ENCODE data around the gene IRF2BP2. TPM values are rescaled to one million over a fixed set of nuclear protein-coding genes. Genes with fewer than 3 reads are reported as not detected.

Gene IRF2BP2
- total RNA-seq, 1 experiment from 2014 or later, result 78.8 TPM

DNA sequence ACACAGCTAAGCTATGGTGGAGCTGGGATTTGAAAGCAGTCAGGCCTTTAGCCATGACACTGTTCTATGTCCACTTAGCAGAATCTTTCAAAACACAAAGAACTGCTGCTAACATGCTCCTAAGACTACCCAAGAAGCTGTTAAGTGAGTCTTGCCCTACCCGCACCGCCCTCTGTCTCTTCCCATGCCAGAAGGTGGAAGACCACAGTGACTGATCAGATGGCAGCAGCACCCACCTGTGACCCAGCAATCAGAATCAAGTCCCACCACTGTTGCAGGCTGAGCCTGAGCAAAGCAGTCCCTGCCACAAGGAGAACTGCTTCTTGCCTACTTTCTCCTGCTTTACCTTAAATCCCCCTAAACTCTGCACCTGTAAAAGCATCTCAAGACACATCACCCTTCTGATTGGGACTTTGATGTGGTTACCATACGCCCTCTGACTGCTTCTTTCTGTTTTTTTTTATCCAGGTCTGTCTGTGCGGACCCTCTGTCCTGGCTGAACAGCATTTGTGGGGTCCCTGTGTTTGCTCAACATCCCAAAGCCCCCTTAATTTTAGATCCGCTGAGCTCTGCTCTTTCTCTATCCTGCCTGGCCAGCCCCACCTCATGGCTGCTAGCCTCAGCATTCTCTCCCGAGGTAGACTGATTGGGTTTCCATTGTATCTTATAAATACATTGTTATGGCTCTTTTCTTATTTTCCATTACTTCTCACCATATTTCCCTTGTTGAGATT lies 16.0 kb downstream of the IRF2BP2 start:
- intact Hi-C loops (cut with micrococcal nuclease), result no loop called here
- Histone ChIP-seq H3K27ac (ENCODE audit: low read length) (no peak overlapping the region), H3K4me2 (ENCODE audit: low read length) (no peak overlapping the region), H2AFZ (ENCODE audit: low read length) (no peak overlapping the region), H3K79me2 (ENCODE audit: low read length) (no peaks in the 10 kb centered on the region), H3K36me3 (ENCODE audit: low read depth, low read length) (no peaks in the 10 kb centered on the region), H3F3A (ENCODE audit: low read length, unreplicated experiment) (no peaks in the 10 kb centered on the region), H3K9ac (ENCODE audit: low read length) (no peak overlapping the region), H3K9me3 (ENCODE audit: low read length) (no peaks in the 10 kb centered on the region), H3K9me2 (replicated peaks; ENCODE audit: low read length) (no peaks in the 10 kb centered on the region), H3K4me1 (ENCODE audit: insufficient read depth, low read length) (peaks cover 6% of the 10 kb centered on the region), H3K27me3 (ENCODE audit: low read length) (no peaks in the 10 kb centered on the region), H4K20me1 (ENCODE audit: low read length) (no peaks in the 10 kb centered on the region), H3K4me3 (ENCODE audit: low read length) (no peak overlapping the region)
- ChIA-PET POLR2A (ENCODE audit: unreplicated experiment) (no interaction called here), CTCF (no interaction called here)
- no TSS peak for BruUV-seq (replicated peaks)
- no peak for DNase-seq
- ATAC-seq, result no peak
- TF ChIP-seq EZH2 (IDR thresholded peaks at IDR 0.05; ENCODE audit: low read length, unreplicated experiment), result no peak
- TF ChIP-seq, protein P1, sequence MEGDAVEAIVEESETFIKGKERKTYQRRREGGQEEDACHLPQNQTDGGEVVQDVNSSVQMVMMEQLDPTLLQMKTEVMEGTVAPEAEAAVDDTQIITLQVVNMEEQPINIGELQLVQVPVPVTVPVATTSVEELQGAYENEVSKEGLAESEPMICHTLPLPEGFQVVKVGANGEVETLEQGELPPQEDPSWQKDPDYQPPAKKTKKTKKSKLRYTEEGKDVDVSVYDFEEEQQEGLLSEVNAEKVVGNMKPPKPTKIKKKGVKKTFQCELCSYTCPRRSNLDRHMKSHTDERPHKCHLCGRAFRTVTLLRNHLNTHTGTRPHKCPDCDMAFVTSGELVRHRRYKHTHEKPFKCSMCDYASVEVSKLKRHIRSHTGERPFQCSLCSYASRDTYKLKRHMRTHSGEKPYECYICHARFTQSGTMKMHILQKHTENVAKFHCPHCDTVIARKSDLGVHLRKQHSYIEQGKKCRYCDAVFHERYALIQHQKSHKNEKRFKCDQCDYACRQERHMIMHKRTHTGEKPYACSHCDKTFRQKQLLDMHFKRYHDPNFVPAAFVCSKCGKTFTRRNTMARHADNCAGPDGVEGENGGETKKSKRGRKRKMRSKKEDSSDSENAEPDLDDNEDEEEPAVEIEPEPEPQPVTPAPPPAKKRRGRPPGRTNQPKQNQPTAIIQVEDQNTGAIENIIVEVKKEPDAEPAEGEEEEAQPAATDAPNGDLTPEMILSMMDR (conservative IDR thresholded peaks at IDR 0.05; ENCODE audit: low read depth, low read length), result no peak
- TF ChIP-seq EZH2phosphoT487 (IDR thresholded peaks at IDR 0.05; ENCODE audit: borderline replicate concordance, low read length), result no peak

DNA sequence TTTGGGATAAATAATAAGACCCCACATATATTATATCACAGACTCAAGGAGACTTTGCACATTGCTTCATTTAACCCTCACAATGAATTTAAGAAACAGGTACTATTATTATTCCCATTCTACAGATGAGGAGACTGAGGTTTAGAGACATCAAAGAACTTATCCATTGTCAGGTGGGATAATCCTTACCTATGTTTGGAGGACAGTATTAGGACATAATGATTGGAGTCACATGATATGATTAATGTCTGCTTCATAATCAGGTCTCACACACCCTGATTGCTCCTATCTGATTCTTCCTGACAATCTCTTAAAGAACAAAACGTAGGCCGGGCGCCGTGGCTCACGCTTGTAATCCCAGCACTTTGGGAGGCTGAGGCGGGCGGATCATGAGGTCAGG lies 16.9 kb downstream of the IRF2BP2 start:
- no peaks in the 10 kb centered on the region for H3K4me1 ChIP-seq (ENCODE audit: insufficient read depth, low read length)
- H4K20me1 ChIP-seq (ENCODE audit: low read length), result no peaks in the 10 kb centered on the region
- TF ChIP-seq, protein P1 (conservative IDR thresholded peaks at IDR 0.05; ENCODE audit: low read depth, low read length), result no peak
- no peak for TF ChIP-seq EZH2phosphoT487 (IDR thresholded peaks at IDR 0.05; ENCODE audit: borderline replicate concordance, low read length)
- H3K9ac ChIP-seq (ENCODE audit: low read length), result no peak overlapping the region
- no peaks in the 10 kb centered on the region for H3F3A ChIP-seq (ENCODE audit: low read length, unreplicated experiment)
- intact Hi-C loops (cut with micrococcal nuclease), result no loop called here
- no peaks in the 10 kb centered on the region for H3K27me3 ChIP-seq (ENCODE audit: low read length)
- H3K9me3 ChIP-seq (ENCODE audit: low read length), result no peaks in the 10 kb centered on the region
- no peak overlapping the region for H3K4me3 ChIP-seq (ENCODE audit: low read length)
- no peaks in the 10 kb centered on the region for H3K79me2 ChIP-seq (ENCODE audit: low read length)
- no peak overlapping the region for H3K4me2 ChIP-seq (ENCODE audit: low read length)
- H3K9me2 ChIP-seq (replicated peaks; ENCODE audit: low read length), result no peaks in the 10 kb centered on the region
- ATAC-seq (no peak), DNase-seq (no peak)
- no peaks in the 10 kb centered on the region for H3K36me3 ChIP-seq (ENCODE audit: low read depth, low read length)
- ChIA-PET CTCF (no interaction called here), POLR2A (ENCODE audit: unreplicated experiment) (no interaction called here)
- BruUV-seq (replicated peaks), result no TSS peak
- no peak overlapping the region for H3K27ac ChIP-seq (ENCODE audit: low read length)
- no peak overlapping the region for H2AFZ ChIP-seq (ENCODE audit: low read length)

DNA sequence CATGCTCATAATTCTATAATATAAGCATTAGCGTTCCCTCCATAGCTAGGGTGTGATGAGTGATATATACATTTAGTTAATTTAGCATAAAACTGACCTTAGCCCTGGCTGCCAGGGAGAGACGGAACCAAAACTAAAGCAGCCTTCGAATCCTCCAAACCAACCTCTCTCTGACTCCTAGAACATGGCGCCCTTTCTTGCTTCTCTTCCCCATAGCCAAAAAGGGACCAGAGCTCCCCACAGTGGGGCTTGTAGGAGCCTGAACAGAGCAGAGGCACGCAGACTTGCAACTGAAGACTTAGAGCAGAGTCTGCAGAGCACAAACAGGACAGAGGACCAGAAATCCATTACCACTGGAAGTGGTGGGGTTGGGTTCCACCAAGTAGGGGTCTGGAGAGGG lies 17.7 kb downstream of the IRF2BP2 start:
- no peak for DNase-seq
- H3K27me3 ChIP-seq (ENCODE audit: low read length), result no peaks in the 10 kb centered on the region
- no peak overlapping the region for H2AFZ ChIP-seq (ENCODE audit: low read length)
- H3K9me3 ChIP-seq (ENCODE audit: low read length), result no peaks in the 10 kb centered on the region
- no peaks in the 10 kb centered on the region for H3K9me2 ChIP-seq (replicated peaks; ENCODE audit: low read length)
- no peak overlapping the region for H3K9ac ChIP-seq (ENCODE audit: low read length)
- no peaks in the 10 kb centered on the region for H3K36me3 ChIP-seq (ENCODE audit: low read depth, low read length)
- no peak overlapping the region for H3K27ac ChIP-seq (ENCODE audit: low read length)
- TF ChIP-seq EZH2phosphoT487 (IDR thresholded peaks at IDR 0.05; ENCODE audit: borderline replicate concordance, low read length) (no peak), EZH2 (IDR thresholded peaks at IDR 0.05; ENCODE audit: low read length, unreplicated experiment) (no peak)
- TF ChIP-seq, protein P1 (conservative IDR thresholded peaks at IDR 0.05; ENCODE audit: low read depth, low read length), result no peak
- H3K4me2 ChIP-seq (ENCODE audit: low read length), result no peak overlapping the region
- H4K20me1 ChIP-seq (ENCODE audit: low read length), result no peaks in the 10 kb centered on the region
- no TSS peak for BruUV-seq (replicated peaks)
- ChIA-PET POLR2A (ENCODE audit: unreplicated experiment) (no interaction called here), CTCF (no interaction called here)
- H3K79me2 ChIP-seq (ENCODE audit: low read length), result no peaks in the 10 kb centered on the region
- no peaks in the 10 kb centered on the region for H3K4me1 ChIP-seq (ENCODE audit: insufficient read depth, low read length)
- no peaks in the 10 kb centered on the region for H3F3A ChIP-seq (ENCODE audit: low read length, unreplicated experiment)
- intact Hi-C loops (cut with micrococcal nuclease), result no loop called here
- no peak for ATAC-seq
- H3K4me3 ChIP-seq (ENCODE audit: low read length), result no peak overlapping the region

All from PC-3 (cell line).